MM.1S (cell line): Measurements from ENCODE around the gene STX12.

ENCODE experiments used
- DNase-seq: peaks from one replicate; pipeline ENCODE4 v3.0.0-alpha.2; 2015
- H2AFZ ChIP-seq: fragments of 300-600 bp; sonication (generic); 2 replicates; pipeline ENCODE4 v1.6.0; 2016; ENCODE audit warnings: antibody characterized with exemption, low read length
- H3F3A ChIP-seq: fragments of 300-600 bp; sonication (generic); 2 replicates; pipeline ENCODE4 v1.6.1; 2016; ENCODE audit warnings: mild to moderate bottlenecking, antibody characterized with exemption, low read length, moderate library complexity, mixed read lengths; ENCODE audit not compliant: insufficient read depth
- H3K27ac ChIP-seq: fragments of 300-600 bp; sonication (generic); 2 replicates; pipeline ENCODE4 v1.5.1; 2016; ENCODE audit warnings: mild to moderate bottlenecking, low read length
- H3K27me3 ChIP-seq: fragments of 300-600 bp; sonication (generic); replicated peaks from 2 replicates; pipeline ENCODE4 v1.6.0; 2016; ENCODE audit warnings: low read length; ENCODE audit not compliant: insufficient read depth
- H3K36me3 ChIP-seq: fragments of 300-600 bp; sonication (generic); replicated peaks from 2 replicates; pipeline ENCODE4 v1.6.1; 2016; ENCODE audit warnings: mild to moderate bottlenecking, low read length, mixed read lengths; ENCODE audit not compliant: insufficient read depth
- H3K4me1 ChIP-seq: fragments of 300-600 bp; sonication (generic); 2 replicates; pipeline ENCODE4 v1.6.1; 2016; ENCODE audit warnings: low read length, mixed read lengths
- H3K4me2 ChIP-seq: fragments of 300-600 bp; sonication (generic); 2 replicates; pipeline ENCODE4 v1.6.0; 2016; ENCODE audit warnings: low read depth, low read length
- H3K4me3 ChIP-seq: fragments of 300-600 bp; sonication (generic); 2 replicates; pipeline ENCODE4 v1.5.1; 2016; ENCODE audit warnings: low read length, mixed read lengths
- H3K79me2 ChIP-seq: fragments of 300-600 bp; sonication (generic); 2 replicates; pipeline ENCODE4 v1.6.1; 2016; ENCODE audit warnings: mixed run types, low read length, mixed read lengths
- H3K9ac ChIP-seq: fragments of 300-600 bp; sonication (generic); 2 replicates; pipeline ENCODE4 v1.6.1; 2016; ENCODE audit warnings: low read length, mixed read lengths
- H3K9me2 ChIP-seq: fragments of 300-600 bp; sonication (generic); replicated peaks from 2 replicates; pipeline ENCODE4 v1.6.1; 2016; ENCODE audit warnings: mild to moderate bottlenecking, low read length, mixed read lengths; ENCODE audit not compliant: insufficient read depth
- H3K9me3 ChIP-seq: fragments of 300-600 bp; sonication (generic); replicated peaks from 2 replicates; pipeline ENCODE4 v1.6.1; 2016; ENCODE audit warnings: mild to moderate bottlenecking, low read length, mixed read lengths; ENCODE audit not compliant: insufficient read depth
- H4K20me1 ChIP-seq: fragments of 300-600 bp; sonication (generic); 2 replicates; pipeline ENCODE4 v1.6.1; 2016; ENCODE audit warnings: mild to moderate bottlenecking, low read length, moderate library complexity, mixed read lengths; ENCODE audit not compliant: insufficient read depth
- CTCF ChIP-seq: fragments of 300-600 bp; sonication (generic); IDR thresholded peaks from 2 replicates; pipeline ENCODE4 v1.5.1; 2016; ENCODE audit warnings: antibody characterized with exemption, low read length, mixed read lengths
- EZH2 ChIP-seq: fragments of 300-600 bp; sonication (generic); optimal IDR thresholded peaks from 2 replicates; pipeline ENCODE3; 2017; ENCODE audit warnings: low read depth, mild to moderate bottlenecking, antibody characterized with exemption, low read length, mixed read lengths
- EZH2phosphoT487 ChIP-seq: fragments of 300-600 bp; sonication (generic); IDR thresholded peaks from 2 replicates; pipeline ENCODE4 v1.6.1; 2018; ENCODE audit warnings: antibody characterized with exemption, low read length

Gene STX12

GRCh38 chr1:27760426-27760825 lies 12.6 kb upstream of the STX12 start:
- no peaks in the 10 kb centered on the region for H3K9me2 ChIP-seq
- no peak for DNase-seq
- H4K20me1 ChIP-seq: no peaks in the 10 kb centered on the region
- no peaks in the 10 kb centered on the region for H3K36me3 ChIP-seq
- TF ChIP-seq EZH2 (no peak), CTCF (no peak), EZH2phosphoT487 (no peak)
- no peaks in the 10 kb centered on the region for H3K27me3 ChIP-seq
- no peaks in the 10 kb centered on the region for H3K9me3 ChIP-seq
- H3K4me3 ChIP-seq: no peak overlapping the region
- H3K9ac ChIP-seq: no peak overlapping the region
- no peaks in the 10 kb centered on the region for H3K79me2 ChIP-seq
- no peaks in the 10 kb centered on the region for H3F3A ChIP-seq
- H3K27ac ChIP-seq: no peak overlapping the region
- no peak overlapping the region for H2AFZ ChIP-seq
- no peak overlapping the region for H3K4me2 ChIP-seq
- H3K4me1 ChIP-seq: no peaks in the 10 kb centered on the region

GRCh38 chr1:27762033-27762432 lies 11.0 kb upstream of the STX12 start:
- no peak for DNase-seq
- no peaks in the 10 kb centered on the region for H3K4me1 ChIP-seq
- no peak overlapping the region for H3K27ac ChIP-seq
- TF ChIP-seq CTCF: no peak
- TF ChIP-seq EZH2phosphoT487: no peak
- no peak for TF ChIP-seq EZH2
- no peaks in the 10 kb centered on the region for H3K9me3 ChIP-seq
- H3K4me3 ChIP-seq: no peak overlapping the region
- no peak overlapping the region for H3K9ac ChIP-seq
- H2AFZ ChIP-seq: no peak overlapping the region
- H3K79me2 ChIP-seq: no peaks in the 10 kb centered on the region
- no peaks in the 10 kb centered on the region for H3F3A ChIP-seq
- no peaks in the 10 kb centered on the region for H4K20me1 ChIP-seq
- no peaks in the 10 kb centered on the region for H3K27me3 ChIP-seq
- H3K9me2 ChIP-seq: no peaks in the 10 kb centered on the region
- no peak overlapping the region for H3K4me2 ChIP-seq
- H3K36me3 ChIP-seq: no peaks in the 10 kb centered on the region

- Histone ChIP-seq H3K36me3 (no peaks in the 10 kb centered on the region), H3K4me3 (no peak overlapping the region), H2AFZ (no peak overlapping the region), H3K4me1 (no peaks in the 10 kb centered on the region), H4K20me1 (no peaks in the 10 kb centered on the region), H3K4me2 (no peak overlapping the region), H3K9me2 (no peaks in the 10 kb centered on the region), H3K9me3 (no peaks in the 10 kb centered on the region), H3K79me2 (no peaks in the 10 kb centered on the region), H3K27ac (no peak overlapping the region), H3K9ac (no peak overlapping the region), H3K27me3 (no peaks in the 10 kb centered on the region), H3F3A (no peaks in the 10 kb centered on the region)
- TF ChIP-seq EZH2phosphoT487: no peak
- no peak for TF ChIP-seq CTCF
- TF ChIP-seq EZH2: no peak
- DNase-seq: no peak
These were observed 9.7 kb upstream of the STX12 start for GRCh38 chr1:27763358-27763757.
